ENCODE results near the gene LRRTM4.

Gene LRRTM4

DNA sequence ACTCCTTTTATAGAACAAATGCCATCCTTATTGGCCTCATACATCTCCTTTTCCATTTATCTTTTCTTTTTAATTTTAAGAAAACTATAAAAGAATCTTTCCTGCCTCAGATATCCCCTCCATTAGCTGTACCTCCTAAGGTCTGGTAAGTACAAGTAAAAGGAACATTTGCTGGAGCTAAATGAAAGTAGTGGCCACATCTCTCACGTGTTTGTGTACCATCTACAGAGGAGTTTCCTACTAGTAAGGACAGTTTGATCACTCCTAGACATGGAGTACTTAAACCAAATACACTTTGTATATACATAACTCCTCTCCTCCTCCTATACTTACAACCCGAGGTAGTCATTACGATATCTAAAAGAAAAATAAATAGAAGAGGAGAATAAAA is 504.8 kb downstream of the LRRTM4 start:
- Histone ChIP-seq H3K4me1 (ENCODE audit: control insufficient read depth in 1 of 2, insufficient read depth in 2 of 2, low read length in 2 of 2) (no peaks in the 10 kb centered on the region), H3K27me3 (ENCODE audit: low read depth, low read length) (no peaks in the 10 kb centered on the region), H3K36me3 (ENCODE audit: control insufficient read depth in 1 of 2, insufficient read depth in 2 of 2, low read length in 2 of 2) (no peaks in the 10 kb centered on the region), H3K4me3 (ENCODE audit: low read depth in 1 of 2, low read length in 2 of 2) (no peak overlapping the region), H3K9me3 (ENCODE audit: control insufficient read depth in 1 of 2, low read length in 2 of 2) (no peaks in the 10 kb centered on the region), H3K27ac (ENCODE audit: low read length) (no peak overlapping the region)

DNA sequence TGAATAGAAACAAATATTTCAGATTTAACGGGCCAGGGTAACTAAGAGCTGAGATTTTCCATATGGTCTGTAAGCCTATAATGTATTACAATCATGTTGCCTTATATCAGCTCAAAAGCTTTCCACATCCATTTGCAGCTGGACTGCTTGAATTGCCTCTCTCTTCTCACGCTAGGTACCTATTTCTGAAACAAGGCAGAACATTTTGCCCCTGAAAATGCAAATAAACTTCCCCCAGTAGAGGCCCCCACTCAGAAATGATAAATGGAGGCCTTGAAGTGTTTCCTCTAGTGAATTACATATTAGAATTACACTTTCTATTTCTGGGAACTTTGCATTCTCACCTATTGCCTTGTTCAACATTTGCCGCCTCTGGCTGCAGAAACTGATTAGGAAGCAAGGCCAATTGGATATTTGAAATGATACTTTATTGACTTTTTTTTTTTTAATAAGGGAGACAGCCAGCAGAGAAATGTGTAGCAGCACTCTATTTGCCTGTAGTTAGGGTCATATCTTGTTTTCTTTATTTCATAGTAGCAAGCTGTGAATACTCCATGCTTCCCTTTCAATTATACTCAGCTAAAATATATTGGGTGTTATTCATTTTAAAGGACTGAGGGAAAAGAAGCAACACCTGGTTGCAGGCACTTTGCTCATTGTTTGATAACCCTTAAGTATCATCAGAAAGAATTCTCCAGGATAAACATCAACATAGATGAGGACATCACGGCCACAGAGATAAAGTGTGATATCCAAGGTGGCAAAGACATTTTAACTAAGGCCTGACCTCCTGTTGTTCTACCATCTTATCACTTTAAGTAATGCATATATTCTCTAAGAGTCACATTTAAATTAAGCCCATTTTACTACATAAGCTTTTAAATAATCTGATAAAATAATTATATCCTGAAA is 505.5 kb downstream of the LRRTM4 start:
- H3K27ac ChIP-seq (ENCODE audit: low read length): no peak overlapping the region
- H3K4me1 ChIP-seq (ENCODE audit: control insufficient read depth in 1 of 2, insufficient read depth in 2 of 2, low read length in 2 of 2): no peaks in the 10 kb centered on the region
- H3K27me3 ChIP-seq (ENCODE audit: low read depth, low read length): no peaks in the 10 kb centered on the region
- H3K36me3 ChIP-seq (ENCODE audit: control insufficient read depth in 1 of 2, insufficient read depth in 2 of 2, low read length in 2 of 2): no peaks in the 10 kb centered on the region
- H3K9me3 ChIP-seq (ENCODE audit: control insufficient read depth in 1 of 2, low read length in 2 of 2): no peaks in the 10 kb centered on the region
- no peak overlapping the region for H3K4me3 ChIP-seq (ENCODE audit: low read depth in 1 of 2, low read length in 2 of 2)

DNA sequence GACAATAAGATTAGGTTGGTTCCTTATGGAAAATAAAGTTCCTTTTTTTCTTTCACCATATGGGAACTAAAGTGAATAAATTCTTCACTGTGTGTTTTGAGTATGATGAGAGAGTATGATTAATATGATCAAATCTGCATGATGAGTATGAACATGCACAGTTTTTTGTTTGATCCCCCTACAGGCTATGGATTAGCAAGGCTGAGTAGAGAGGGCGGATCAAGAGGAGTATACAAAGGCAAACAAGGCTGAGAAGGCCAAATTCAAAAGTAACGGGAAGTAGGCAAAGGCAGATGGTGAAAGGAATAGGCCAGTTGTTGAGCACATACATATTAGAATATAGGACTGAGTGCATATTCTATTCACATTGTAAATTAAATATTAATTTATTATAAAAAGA is 508.2 kb downstream of the LRRTM4 start:
- Histone ChIP-seq H3K27me3 (ENCODE audit: low read depth, low read length) (no peaks in the 10 kb centered on the region), H3K27ac (ENCODE audit: low read length) (no peak overlapping the region), H3K36me3 (ENCODE audit: control insufficient read depth in 1 of 2, insufficient read depth in 2 of 2, low read length in 2 of 2) (no peaks in the 10 kb centered on the region)

DNA sequence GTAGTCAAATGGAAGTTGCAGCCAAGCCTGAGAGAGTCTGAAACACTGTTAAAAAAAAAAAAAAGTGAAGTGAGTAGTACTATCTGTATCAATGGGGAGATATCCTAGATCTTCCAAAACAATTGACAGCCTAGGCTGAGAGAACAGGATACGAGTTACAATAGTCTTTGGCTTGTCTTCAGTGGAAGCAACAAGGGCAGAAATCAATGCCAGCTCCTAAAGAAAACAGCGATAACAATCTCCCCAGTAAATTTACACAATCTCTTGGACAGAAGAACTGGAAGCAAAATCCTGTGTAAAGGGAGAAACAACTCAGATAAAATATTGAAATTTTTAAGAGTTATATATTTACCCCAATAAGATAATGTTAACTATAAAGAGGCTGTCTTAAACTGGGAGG is 508.7 kb downstream of the LRRTM4 start:
- no peaks in the 10 kb centered on the region for H3K36me3 ChIP-seq (ENCODE audit: control insufficient read depth in 1 of 2, insufficient read depth in 2 of 2, low read length in 2 of 2)
- no peak overlapping the region for H3K27ac ChIP-seq (ENCODE audit: low read length)
- no peaks in the 10 kb centered on the region for H3K4me1 ChIP-seq (ENCODE audit: control insufficient read depth in 1 of 2, insufficient read depth in 2 of 2, low read length in 2 of 2)
- H3K4me3 ChIP-seq (ENCODE audit: low read depth in 1 of 2, low read length in 2 of 2): no peak overlapping the region
- H3K27me3 ChIP-seq (ENCODE audit: low read depth, low read length): no peaks in the 10 kb centered on the region
- no peaks in the 10 kb centered on the region for H3K9me3 ChIP-seq (ENCODE audit: control insufficient read depth in 1 of 2, low read length in 2 of 2)

More for the DNA sequence above, 508.2 kb downstream of the LRRTM4 start:
- Histone ChIP-seq H3K4me1 (ENCODE audit: control insufficient read depth in 1 of 2, insufficient read depth in 2 of 2, low read length in 2 of 2) (no peaks in the 10 kb centered on the region), H3K9me3 (ENCODE audit: control insufficient read depth in 1 of 2, low read length in 2 of 2) (no peaks in the 10 kb centered on the region), H3K4me3 (ENCODE audit: low read depth in 1 of 2, low read length in 2 of 2) (no peak overlapping the region)

DNA sequence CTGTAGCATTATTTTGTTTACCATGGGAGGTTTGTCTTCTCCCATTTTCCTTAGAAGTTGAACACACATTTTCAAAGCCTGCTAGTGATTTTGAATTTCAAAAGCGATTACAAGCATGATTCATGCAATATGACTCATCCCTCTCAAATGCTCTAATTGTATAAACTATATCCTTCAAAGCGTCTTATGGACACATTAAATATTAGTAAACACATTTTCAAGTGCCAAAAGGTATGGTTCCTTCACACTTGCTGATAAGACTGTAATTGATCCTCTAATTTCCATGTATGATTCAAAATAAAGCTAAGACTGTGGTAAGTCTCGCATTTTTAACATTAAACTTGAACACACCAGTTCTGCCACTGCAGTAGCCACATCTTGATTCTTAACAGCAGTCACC is 512.9 kb downstream of the LRRTM4 start:
- Histone ChIP-seq H3K36me3 (ENCODE audit: control insufficient read depth in 1 of 2, insufficient read depth in 2 of 2, low read length in 2 of 2) (no peaks in the 10 kb centered on the region), H3K27ac (ENCODE audit: low read length) (no peak overlapping the region), H3K4me1 (ENCODE audit: control insufficient read depth in 1 of 2, insufficient read depth in 2 of 2, low read length in 2 of 2) (no peaks in the 10 kb centered on the region), H3K9me3 (ENCODE audit: control insufficient read depth in 1 of 2, low read length in 2 of 2) (no peaks in the 10 kb centered on the region), H3K4me3 (ENCODE audit: low read depth in 1 of 2, low read length in 2 of 2) (no peak overlapping the region), H3K27me3 (ENCODE audit: low read depth, low read length) (no peaks in the 10 kb centered on the region)

DNA sequence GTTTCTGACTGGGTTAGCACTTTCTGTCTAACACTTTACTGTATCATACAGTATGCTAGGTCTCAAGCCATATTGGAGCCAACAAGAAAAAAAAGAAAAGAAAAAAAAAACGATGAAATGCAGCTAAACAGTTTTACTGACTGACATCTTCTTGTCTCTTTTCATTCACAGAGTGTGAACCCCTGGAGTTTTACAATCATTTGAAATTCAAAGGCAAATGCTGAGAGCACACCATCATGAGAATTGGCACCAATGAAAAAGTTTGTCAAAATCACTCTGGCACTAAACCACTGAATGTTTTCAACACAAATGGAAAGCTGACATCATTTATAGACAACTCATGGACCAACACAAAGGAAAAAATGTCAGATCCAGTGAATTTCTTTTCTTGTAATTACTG is 513.3 kb downstream of the LRRTM4 start:
- no peaks in the 10 kb centered on the region for H3K27me3 ChIP-seq (ENCODE audit: low read depth, low read length)
- no peaks in the 10 kb centered on the region for H3K36me3 ChIP-seq (ENCODE audit: control insufficient read depth in 1 of 2, insufficient read depth in 2 of 2, low read length in 2 of 2)
- no peak overlapping the region for H3K27ac ChIP-seq (ENCODE audit: low read length)

DNA sequence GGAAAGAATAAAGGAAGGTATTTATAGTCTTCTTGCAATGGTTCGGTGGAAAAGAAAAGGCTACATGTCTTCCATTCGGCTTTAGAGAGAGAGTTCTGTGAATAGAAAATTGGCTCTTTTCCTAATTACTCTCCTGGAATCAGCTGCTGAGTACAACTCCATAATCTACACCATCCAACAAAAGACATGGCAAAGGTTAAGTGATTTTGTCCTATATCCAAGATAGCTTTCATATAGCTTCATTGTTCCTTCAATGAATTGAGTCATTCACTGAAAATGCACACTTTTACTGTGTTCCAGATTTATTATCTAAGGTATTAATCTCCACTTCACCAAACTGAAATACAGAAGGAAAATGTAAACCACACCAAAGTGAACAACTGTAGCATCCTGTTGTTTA is 514.5 kb downstream of the LRRTM4 start:
- Histone ChIP-seq H3K36me3 (ENCODE audit: control insufficient read depth in 1 of 2, insufficient read depth in 2 of 2, low read length in 2 of 2) (no peaks in the 10 kb centered on the region), H3K9me3 (ENCODE audit: control insufficient read depth in 1 of 2, low read length in 2 of 2) (no peaks in the 10 kb centered on the region), H3K4me1 (ENCODE audit: control insufficient read depth in 1 of 2, insufficient read depth in 2 of 2, low read length in 2 of 2) (no peaks in the 10 kb centered on the region), H3K4me3 (ENCODE audit: low read depth in 1 of 2, low read length in 2 of 2) (no peak overlapping the region), H3K27ac (ENCODE audit: low read length) (no peak overlapping the region), H3K27me3 (ENCODE audit: low read depth, low read length) (no peaks in the 10 kb centered on the region)

More for the DNA sequence above, 513.3 kb downstream of the LRRTM4 start:
- Histone ChIP-seq H3K9me3 (ENCODE audit: control insufficient read depth in 1 of 2, low read length in 2 of 2) (no peaks in the 10 kb centered on the region), H3K4me1 (ENCODE audit: control insufficient read depth in 1 of 2, insufficient read depth in 2 of 2, low read length in 2 of 2) (no peaks in the 10 kb centered on the region), H3K4me3 (ENCODE audit: low read depth in 1 of 2, low read length in 2 of 2) (no peak overlapping the region)

DNA sequence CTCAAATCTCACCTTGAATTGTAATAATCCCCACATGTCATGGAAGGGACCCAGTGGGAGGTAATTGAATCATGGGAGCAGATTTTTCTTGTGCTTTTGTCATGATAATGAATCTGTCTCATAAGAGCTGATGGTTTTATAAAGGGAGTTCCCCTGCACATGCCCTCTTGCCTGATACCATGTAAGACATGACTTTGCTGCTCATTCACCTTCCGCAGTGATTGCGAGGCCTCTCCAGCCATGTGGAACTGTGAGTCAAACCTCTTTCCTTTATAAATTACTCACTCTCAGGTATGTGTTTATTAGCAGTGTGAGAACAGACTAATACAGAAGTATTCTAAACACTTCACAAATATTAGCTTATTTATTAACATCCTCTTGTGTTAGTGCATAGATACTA is 516.7 kb downstream of the LRRTM4 start:
- Histone ChIP-seq H3K4me3 (ENCODE audit: low read depth in 1 of 2, low read length in 2 of 2) (no peak overlapping the region), H3K27me3 (ENCODE audit: low read depth, low read length) (no peaks in the 10 kb centered on the region), H3K4me1 (ENCODE audit: control insufficient read depth in 1 of 2, insufficient read depth in 2 of 2, low read length in 2 of 2) (no peaks in the 10 kb centered on the region), H3K36me3 (ENCODE audit: control insufficient read depth in 1 of 2, insufficient read depth in 2 of 2, low read length in 2 of 2) (no peaks in the 10 kb centered on the region), H3K27ac (ENCODE audit: low read length) (no peak overlapping the region), H3K9me3 (ENCODE audit: control insufficient read depth in 1 of 2, low read length in 2 of 2) (no peaks in the 10 kb centered on the region)

DNA sequence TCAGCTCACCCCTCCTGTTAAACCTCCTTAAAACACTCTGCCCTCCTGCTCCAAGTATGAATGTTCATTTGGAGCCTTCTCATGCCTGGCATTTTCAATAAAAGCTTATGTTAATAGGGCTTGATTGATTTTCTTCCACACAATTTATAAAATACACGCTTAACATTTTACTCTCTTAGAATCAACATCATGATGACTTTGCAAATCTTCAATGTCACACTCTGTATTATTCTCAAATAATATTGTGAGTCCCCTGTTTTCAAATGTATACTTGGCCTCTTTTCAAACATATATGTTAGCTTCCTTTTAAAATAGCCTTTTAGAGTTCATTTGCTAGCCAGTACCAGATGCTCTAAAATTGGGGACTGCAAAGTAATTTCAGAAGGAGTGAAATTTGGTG is 520.3 kb downstream of the LRRTM4 start:
- no peaks in the 10 kb centered on the region for H3K4me1 ChIP-seq (ENCODE audit: control insufficient read depth in 1 of 2, insufficient read depth in 2 of 2, low read length in 2 of 2)
- H3K27ac ChIP-seq (ENCODE audit: low read length): no peak overlapping the region
- H3K36me3 ChIP-seq (ENCODE audit: control insufficient read depth in 1 of 2, insufficient read depth in 2 of 2, low read length in 2 of 2): no peaks in the 10 kb centered on the region
- no peak overlapping the region for H3K4me3 ChIP-seq (ENCODE audit: low read depth in 1 of 2, low read length in 2 of 2)
- no peaks in the 10 kb centered on the region for H3K27me3 ChIP-seq (ENCODE audit: low read depth, low read length)
- no peaks in the 10 kb centered on the region for H3K9me3 ChIP-seq (ENCODE audit: control insufficient read depth in 1 of 2, low read length in 2 of 2)

DNA sequence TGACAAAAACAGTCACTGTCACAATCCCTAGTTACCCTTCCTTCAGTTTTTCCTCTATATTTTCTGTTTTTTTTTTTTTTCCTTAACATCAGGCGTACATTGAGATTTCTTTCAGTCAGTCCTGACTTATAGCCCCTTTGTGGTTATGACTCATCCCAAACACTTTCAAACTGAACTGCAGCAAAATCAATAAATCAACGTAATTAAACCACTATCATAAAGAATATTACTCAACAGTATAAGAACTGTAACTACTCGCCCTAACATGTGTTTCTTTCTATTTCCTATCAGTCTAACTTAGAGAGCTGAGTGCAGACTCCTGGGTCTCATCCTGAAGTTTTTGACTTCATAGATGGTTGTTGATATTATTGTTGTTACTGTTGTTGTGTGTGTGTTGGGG is 523.5 kb downstream of the LRRTM4 start:
- no peak overlapping the region for H3K4me3 ChIP-seq (ENCODE audit: low read depth in 1 of 2, low read length in 2 of 2)
- no peaks in the 10 kb centered on the region for H3K27me3 ChIP-seq (ENCODE audit: low read depth, low read length)
- no peaks in the 10 kb centered on the region for H3K36me3 ChIP-seq (ENCODE audit: control insufficient read depth in 1 of 2, insufficient read depth in 2 of 2, low read length in 2 of 2)
- no peaks in the 10 kb centered on the region for H3K9me3 ChIP-seq (ENCODE audit: control insufficient read depth in 1 of 2, low read length in 2 of 2)
- H3K4me1 ChIP-seq (ENCODE audit: control insufficient read depth in 1 of 2, insufficient read depth in 2 of 2, low read length in 2 of 2): no peaks in the 10 kb centered on the region
- H3K27ac ChIP-seq (ENCODE audit: low read length): no peak overlapping the region

DNA sequence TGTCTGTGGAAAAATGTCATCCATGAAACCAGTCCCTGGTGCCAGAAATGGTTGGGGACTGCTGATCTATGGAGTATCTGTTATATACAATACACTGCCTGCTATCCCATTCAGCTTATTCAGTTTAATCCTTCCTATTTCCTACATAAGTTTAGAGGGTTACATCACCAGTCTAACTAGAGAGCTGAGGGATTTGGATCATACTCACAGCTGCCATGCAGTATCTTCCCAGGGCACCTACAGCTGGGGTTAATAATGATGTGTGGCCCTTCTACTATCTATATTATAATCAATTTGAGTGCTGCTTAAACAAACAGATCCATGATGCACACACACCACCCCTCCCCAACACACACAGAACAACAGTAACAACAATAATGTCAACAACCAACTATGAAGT is 524.0 kb downstream of the LRRTM4 start:
- H3K4me1 ChIP-seq (ENCODE audit: control insufficient read depth in 1 of 2, insufficient read depth in 2 of 2, low read length in 2 of 2): no peaks in the 10 kb centered on the region
- H3K27ac ChIP-seq (ENCODE audit: low read length): no peak overlapping the region
- no peaks in the 10 kb centered on the region for H3K9me3 ChIP-seq (ENCODE audit: control insufficient read depth in 1 of 2, low read length in 2 of 2)
- H3K36me3 ChIP-seq (ENCODE audit: control insufficient read depth in 1 of 2, insufficient read depth in 2 of 2, low read length in 2 of 2): no peaks in the 10 kb centered on the region
- no peak overlapping the region for H3K4me3 ChIP-seq (ENCODE audit: low read depth in 1 of 2, low read length in 2 of 2)
- H3K27me3 ChIP-seq (ENCODE audit: low read depth, low read length): no peaks in the 10 kb centered on the region

DNA sequence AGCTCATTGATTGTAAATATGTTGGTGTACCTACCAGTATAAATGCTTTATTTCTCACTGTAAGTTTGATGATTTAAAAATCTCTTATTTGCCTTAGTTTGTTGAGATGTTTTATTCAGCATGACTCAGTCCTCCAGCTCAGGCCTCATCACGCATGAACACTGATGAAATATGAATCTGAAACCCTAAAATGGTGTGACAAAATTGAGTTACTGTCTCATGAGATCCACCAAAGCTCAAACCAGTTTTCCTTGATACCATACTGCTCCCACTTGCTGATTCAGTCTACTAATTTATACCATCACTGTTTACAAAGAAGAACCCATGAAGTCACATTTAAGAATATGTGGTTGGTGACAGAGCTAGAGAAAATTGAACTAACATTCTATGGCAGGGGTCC is 524.9 kb downstream of the LRRTM4 start:
- Histone ChIP-seq H3K9me3 (ENCODE audit: control insufficient read depth in 1 of 2, low read length in 2 of 2) (no peaks in the 10 kb centered on the region), H3K27ac (ENCODE audit: low read length) (no peak overlapping the region), H3K4me1 (ENCODE audit: control insufficient read depth in 1 of 2, insufficient read depth in 2 of 2, low read length in 2 of 2) (no peaks in the 10 kb centered on the region), H3K36me3 (ENCODE audit: control insufficient read depth in 1 of 2, insufficient read depth in 2 of 2, low read length in 2 of 2) (no peaks in the 10 kb centered on the region), H3K27me3 (ENCODE audit: low read depth, low read length) (no peaks in the 10 kb centered on the region), H3K4me3 (ENCODE audit: low read depth in 1 of 2, low read length in 2 of 2) (no peak overlapping the region)
